Keratinocyte (primary cell): Measurements from ENCODE around the gene TTYH1. TPM values are rescaled to one million over a fixed set of nuclear protein-coding genes. Genes with fewer than 3 reads are reported as not detected.
"Not testable (repeated sequence)": the region's sequence is repeated elsewhere in the genome, so short reads cannot be mapped to it uniquely, and the experiment has no call there.

Experiments
- DNase-seq: peaks from one replicate; pipeline ENCODE4 v3.0.0-alpha.2; 2011; ENCODE audit warnings: low read depth, missing footprints, low spot score
- FAIRE-seq: peaks from 2 replicates; lab custom pipeline; 2011; peaks lifted over from hg19 to GRCh38; lab: Jason Lieb, UNC
- H2AFZ ChIP-seq: 2 replicates; pipeline ENCODE4 v1.6.0; 2012; ENCODE audit warnings: low read length, control low read depth, inconsistent platforms; ENCODE audit not compliant: control insufficient read depth
- H3K27ac ChIP-seq: 2 replicates; pipeline ENCODE4 v1.5.1; 2011; ENCODE audit warnings: low read length; ENCODE audit not compliant: control insufficient read depth, insufficient read depth
- H3K27me3 ChIP-seq: 3 replicates; pipeline ENCODE4 v1.6.0; 2011; ENCODE audit warnings: low read length; ENCODE audit not compliant: control insufficient read depth, insufficient read depth; ENCODE audit errors: extremely low read depth
- H3K36me3 ChIP-seq, 2 experiments: 2 replicates in 1 of 2; 3 replicates in 1 of 2; pipeline ENCODE4 v1.5.1; 2011; ENCODE audit warnings: low read length in 2 of 2, mild to moderate bottlenecking in 1 of 2; ENCODE audit not compliant: control insufficient read depth in 2 of 2, insufficient read depth in 2 of 2; ENCODE audit errors: extremely low read depth in 1 of 2
- H3K4me1 ChIP-seq: 3 replicates; pipeline ENCODE4 v1.5.1; 2011; ENCODE audit warnings: low read length; ENCODE audit not compliant: control insufficient read depth, insufficient read depth; ENCODE audit errors: extremely low read depth
- H3K4me2 ChIP-seq: 3 replicates; pipeline ENCODE4 v1.6.0; 2011; ENCODE audit warnings: low read depth, low read length; ENCODE audit not compliant: control insufficient read depth, insufficient read depth; ENCODE audit errors: extremely low read depth
- H3K4me3 ChIP-seq, 3 experiments: fragments of 200-600 bp in 1 of 3; sonication (generic) in 1 of 3; 2 replicates in 2 of 3; 3 replicates in 1 of 3; pipeline ENCODE4 v1.5.1; 2011 to 2016; ENCODE audit warnings: low read length in 3 of 3, mild to moderate bottlenecking in 3 of 3, control low read depth in 2 of 3, inconsistent platforms in 1 of 3, low read depth in 1 of 3, mixed read lengths in 1 of 3, mixed run types in 1 of 3, moderate library complexity in 1 of 3; ENCODE audit not compliant: control insufficient read depth in 2 of 3, insufficient read depth in 2 of 3; ENCODE audit errors: extremely low read depth in 1 of 3
- H3K79me2 ChIP-seq: 2 replicates; pipeline ENCODE4 v1.6.0; 2012; ENCODE audit warnings: low read length; ENCODE audit not compliant: control insufficient read depth, insufficient read depth
- H3K9ac ChIP-seq: 3 replicates; pipeline ENCODE4 v1.6.0; 2011; ENCODE audit warnings: low read length; ENCODE audit not compliant: control insufficient read depth, insufficient read depth; ENCODE audit errors: extremely low read depth
- H3K9me1 ChIP-seq: 3 replicates; pipeline ENCODE4 v1.6.0; 2011; ENCODE audit warnings: low read length; ENCODE audit not compliant: control insufficient read depth, insufficient read depth; ENCODE audit errors: extremely low read depth
- H3K9me3 ChIP-seq: 2 replicates; pipeline ENCODE4 v1.5.1; 2012; ENCODE audit warnings: low read depth, low read length; ENCODE audit not compliant: control insufficient read depth
- H4K20me1 ChIP-seq: 3 replicates; pipeline ENCODE4 v1.6.0; 2011; ENCODE audit warnings: low read length; ENCODE audit not compliant: control insufficient read depth, insufficient read depth; ENCODE audit errors: extremely low read depth
- CTCF ChIP-seq, 3 experiments: IDR thresholded peaks in 1 of 3; conservative IDR thresholded peaks in 1 of 3; optimal IDR thresholded peaks in 1 of 3; 2 replicates in 2 of 3; 3 replicates in 1 of 3; pipeline versions ENCODE3 to v1.5.1; 2011; ENCODE audit warnings: low read length in 3 of 3, mild to moderate bottlenecking in 3 of 3, moderate library complexity in 2 of 3, control low read depth in 1 of 3, inconsistent platforms in 1 of 3; ENCODE audit not compliant: insufficient read depth in 2 of 3; ENCODE audit errors: extremely low read depth in 1 of 3
- EZH2 ChIP-seq: IDR thresholded peaks from one replicate; pipeline ENCODE4 v1.6.1; 2012; ENCODE audit warnings: inconsistent platforms, mild to moderate bottlenecking, low read length, moderate library complexity
- dilution Hi-C: fragments of 300-500 bp; cut with MboI; formaldehyde crosslinking; loops from one replicate; pipeline ENCODE4 v1.7.0; 2020; ENCODE audit warnings: low sequenced_read_pairs; ENCODE audit not compliant: extremely low pct_ligation_motif_present
- polyA minus RNA-seq, 3 experiments: library from RNA; depleted of rRNA, polyadenylated mRNA; stranded (reverse); fragments of >200 nt; gene quantifications; 1 replicate in 1 of 3; 2 replicates in 1 of 3; 3 replicates in 1 of 3; pipeline ENCODE4 v1.2.3, GENCODE V29; 2011
- polyA plus RNA-seq, 5 experiments: library from polyadenylated mRNA; depleted of rRNA in 3 of 5; stranded (reverse) in 3 of 5; stranded (forward) in 1 of 5; unstranded in 1 of 5; fragments of >200 nt; gene quantifications; 1 replicate in 1 of 5; 2 replicates in 3 of 5; 3 replicates in 1 of 5; pipeline versions ENCODE4 v1.2.1 to v1.2.3, GENCODE V29; 2011 to 2012; ENCODE audit warnings: missing spikeins in 2 of 5, low read depth in 1 of 5, low replicate concordance in 1 of 5

The TTYH1 gene
- 0.05 to 0.13 TPM in 2 of 3 replicates, not detected in the other for polyA plus RNA-seq
- polyA plus RNA-seq (2011; ENCODE audit: low read depth): 0.96 TPM
- polyA plus RNA-seq (2011; cell fraction: cytosol; rRNA removed): 0.14 TPM in 1 of 2 replicates, not detected in the other
- not detected in 2 replicates for polyA plus RNA-seq (2011; cell fraction: nucleus; rRNA removed)
- 0.07 and 0.73 TPM in 2 replicates for polyA plus RNA-seq (2012; ENCODE audit: low replicate concordance)
- polyA minus RNA-seq: not detected in 3 replicates
- not detected for polyA minus RNA-seq (2011; cell fraction: cytosol; rRNA and poly(A)+ RNA removed)
- polyA minus RNA-seq (2011; cell fraction: nucleus; rRNA and poly(A)+ RNA removed): not detected in 2 replicates

- no peak within 1 kb of the TSS for H2AFZ ChIP-seq
- no peaks in the 10 kb centered on the region for H3K79me2 ChIP-seq
- no peaks in the 10 kb centered on the region for H3K36me3 ChIP-seq
- H3K27ac ChIP-seq: no peak within 1 kb of the TSS
- DNase-seq: no peak
- no peaks in the 10 kb centered on the region for H3K9me1 ChIP-seq
- peaks cover 42% of the 10 kb centered on the region for H3K27me3 ChIP-seq
- H3K9ac ChIP-seq: no peak within 1 kb of the TSS
- no peak within 1 kb of the TSS for H3K4me3 ChIP-seq
- H3K4me1 ChIP-seq: no peaks in the 10 kb centered on the region
- no peak within 1 kb of the TSS for H3K4me2 ChIP-seq
- peaks cover 3% of the 10 kb centered on the region for H3K9me3 ChIP-seq
- no peaks in the 10 kb centered on the region for H4K20me1 ChIP-seq
- FAIRE-seq: no peak
- dilution Hi-C loops: no loop called here
- TF ChIP-seq EZH2: no peak
- TF ChIP-seq CTCF (optimal IDR thresholded peaks at IDR 0.05 in 1 of 3, IDR thresholded peaks at IDR 0.05 in 1 of 3, conservative IDR thresholded peaks at IDR 0.05 in 1 of 3; ENCODE audit: extremely low read depth in 1 of 3, insufficient read depth in 2 of 3, low read length in 3 of 3): peak in 1 of 3 experiments; percentile 25
Measured at GRCh38 chr19:54415208-54415900, at the start of gene TTYH1. TTYH1 (plus strand) TSS chr19:54415464; CDS start chr19:54415553, 89 bp downstream.

- H4K20me1 ChIP-seq, H3K4me3 ChIP-seq, H3K4me2 ChIP-seq, H3K9me1 ChIP-seq, FAIRE-seq, H2AFZ ChIP-seq, DNase-seq, H3K79me2 ChIP-seq, H3K36me3 ChIP-seq, H3K9ac ChIP-seq, H3K4me1 ChIP-seq, H3K27ac ChIP-seq, H3K27me3 ChIP-seq, dilution Hi-C loops, H3K9me3 ChIP-seq: not testable (repeated sequence)
Measured at GRCh38 chr19:54365798-54366197, 49.5 kb upstream of the TTYH1 start.
